OCI-LY1 (cell line): Measurements from ENCODE around the gene HPX.

ENCODE experiments used
- EZH2 ChIP-seq: fragments of 200-600 bp; sonication (generic), shearing (Covaris generic); IDR thresholded peaks from 2 replicates; pipeline ENCODE4 v1.8.0; 2017; ENCODE audit warnings: borderline replicate concordance, mixed run types, mild to moderate bottlenecking, antibody characterized with exemption, low read length, moderate library complexity, mixed read lengths
- TF ChIP-seq, protein P1 (sequence below): fragments of 200-600 bp; sonication (generic), shearing (Covaris generic); IDR thresholded peaks from 2 replicates; pipeline ENCODE4 v1.5.1; 2017; ENCODE audit warnings: mild to moderate bottlenecking, antibody characterized with exemption, low read length, moderate library complexity, mixed read lengths

DNA sequence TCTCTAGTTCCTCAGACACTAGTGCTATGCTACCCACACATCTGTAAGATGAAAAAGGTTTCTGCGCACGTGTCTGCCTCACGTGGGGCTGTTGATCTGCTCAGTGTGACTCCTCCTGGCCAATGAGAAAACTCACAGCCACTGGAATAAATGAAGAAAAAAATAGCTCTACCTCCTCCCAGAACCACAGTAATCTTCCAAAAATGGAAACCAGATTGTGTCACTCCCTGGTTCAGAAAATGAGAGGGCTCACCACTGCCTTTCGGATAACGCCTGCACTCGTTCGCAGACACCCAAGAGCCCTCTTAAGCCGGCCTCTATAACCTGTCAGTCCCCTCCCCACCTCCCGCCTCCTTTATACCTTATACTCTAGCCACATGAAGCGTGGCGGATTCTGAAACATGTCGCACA is 27.0 kb downstream of the HPX start:
- TF ChIP-seq, protein P1, sequence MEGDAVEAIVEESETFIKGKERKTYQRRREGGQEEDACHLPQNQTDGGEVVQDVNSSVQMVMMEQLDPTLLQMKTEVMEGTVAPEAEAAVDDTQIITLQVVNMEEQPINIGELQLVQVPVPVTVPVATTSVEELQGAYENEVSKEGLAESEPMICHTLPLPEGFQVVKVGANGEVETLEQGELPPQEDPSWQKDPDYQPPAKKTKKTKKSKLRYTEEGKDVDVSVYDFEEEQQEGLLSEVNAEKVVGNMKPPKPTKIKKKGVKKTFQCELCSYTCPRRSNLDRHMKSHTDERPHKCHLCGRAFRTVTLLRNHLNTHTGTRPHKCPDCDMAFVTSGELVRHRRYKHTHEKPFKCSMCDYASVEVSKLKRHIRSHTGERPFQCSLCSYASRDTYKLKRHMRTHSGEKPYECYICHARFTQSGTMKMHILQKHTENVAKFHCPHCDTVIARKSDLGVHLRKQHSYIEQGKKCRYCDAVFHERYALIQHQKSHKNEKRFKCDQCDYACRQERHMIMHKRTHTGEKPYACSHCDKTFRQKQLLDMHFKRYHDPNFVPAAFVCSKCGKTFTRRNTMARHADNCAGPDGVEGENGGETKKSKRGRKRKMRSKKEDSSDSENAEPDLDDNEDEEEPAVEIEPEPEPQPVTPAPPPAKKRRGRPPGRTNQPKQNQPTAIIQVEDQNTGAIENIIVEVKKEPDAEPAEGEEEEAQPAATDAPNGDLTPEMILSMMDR = no peak
- no peak for TF ChIP-seq EZH2
